Stimulated activated memory B cell treated with anti-CD40 and anti-IgM and Interleukin-4, amounts not matched to agents 10 μg/mL and 1 μg/mL and 100 μg/mL, for 72 hours (primary cell): ENCODE results near the gene CAB39.
A peak's percentile ranks its signal among the peaks of the same experiment; 100 is the strongest.

Experiments
- ATAC-seq: fragments of 150-1000 bp; cut with Tn5 transposase; 2 replicates; pipeline ENCODE4 v1.10.0; 2021
- H3K27ac Mint-ChIP-seq: one replicate; pipeline ENCODE4 v1.8.0; 2022; ENCODE audit warnings: mild to moderate bottlenecking, mixed read lengths
- H3K27me3 Mint-ChIP-seq: one replicate; pipeline ENCODE4 v1.8.0; 2022; ENCODE audit warnings: mixed read lengths
- H3K36me3 Mint-ChIP-seq: one replicate; pipeline ENCODE4 v1.8.0; 2022; ENCODE audit warnings: mixed read lengths
- H3K4me1 Mint-ChIP-seq: one replicate; pipeline ENCODE4 v1.8.0; 2022; ENCODE audit warnings: mixed read lengths
- H3K4me3 Mint-ChIP-seq: one replicate; pipeline ENCODE4 v1.8.0; 2022; ENCODE audit warnings: mild to moderate bottlenecking, moderate library complexity, mixed read lengths
- H3K9me3 Mint-ChIP-seq: one replicate; pipeline ENCODE4 v1.8.0; 2022; ENCODE audit warnings: mixed read lengths

Gene CAB39

DNA sequence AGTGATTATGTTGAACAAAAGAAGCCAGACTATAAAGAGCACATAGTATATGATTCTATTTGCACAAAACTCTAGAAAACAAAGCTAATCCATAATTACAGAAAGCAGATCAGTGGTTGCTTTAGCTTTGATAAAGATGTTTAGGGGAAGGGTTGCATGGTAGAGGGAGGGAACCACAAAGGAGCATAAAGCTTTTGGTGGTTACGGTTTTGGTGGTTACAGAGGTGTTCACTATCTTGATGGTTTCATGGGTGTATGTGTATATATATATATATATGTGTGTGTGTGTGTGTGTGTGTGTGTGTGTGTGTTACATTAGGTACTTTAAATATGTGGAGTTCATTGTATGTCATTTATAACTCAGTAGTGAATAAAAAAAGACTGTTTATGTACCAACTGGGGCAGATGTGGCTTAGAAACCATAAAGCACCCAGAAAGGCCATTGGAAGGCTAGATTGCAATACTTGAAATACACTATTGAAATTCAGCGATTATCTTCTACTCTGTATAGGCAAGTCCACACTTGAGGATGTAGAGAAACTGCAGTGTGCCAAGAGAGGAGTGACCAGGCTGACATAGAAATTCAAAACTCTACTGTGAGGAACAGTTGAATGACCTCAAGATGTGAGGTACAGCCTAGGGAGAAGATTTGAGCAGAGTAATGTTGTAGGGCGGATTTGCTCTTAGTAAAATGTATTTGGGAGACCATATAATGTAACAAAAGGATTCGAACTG is 60.6 kb downstream of the CAB39 start:
- ATAC-seq = no peak
- H3K9me3 Mint-ChIP-seq = no peaks in the 10 kb centered on the region
- no peak overlapping the region for H3K27ac Mint-ChIP-seq
- no peaks in the 10 kb centered on the region for H3K27me3 Mint-ChIP-seq
- H3K4me1 Mint-ChIP-seq = peaks cover 42% of the 10 kb centered on the region
- H3K36me3 Mint-ChIP-seq = peaks cover 53% of the 10 kb centered on the region
- no peak overlapping the region for H3K4me3 Mint-ChIP-seq

DNA sequence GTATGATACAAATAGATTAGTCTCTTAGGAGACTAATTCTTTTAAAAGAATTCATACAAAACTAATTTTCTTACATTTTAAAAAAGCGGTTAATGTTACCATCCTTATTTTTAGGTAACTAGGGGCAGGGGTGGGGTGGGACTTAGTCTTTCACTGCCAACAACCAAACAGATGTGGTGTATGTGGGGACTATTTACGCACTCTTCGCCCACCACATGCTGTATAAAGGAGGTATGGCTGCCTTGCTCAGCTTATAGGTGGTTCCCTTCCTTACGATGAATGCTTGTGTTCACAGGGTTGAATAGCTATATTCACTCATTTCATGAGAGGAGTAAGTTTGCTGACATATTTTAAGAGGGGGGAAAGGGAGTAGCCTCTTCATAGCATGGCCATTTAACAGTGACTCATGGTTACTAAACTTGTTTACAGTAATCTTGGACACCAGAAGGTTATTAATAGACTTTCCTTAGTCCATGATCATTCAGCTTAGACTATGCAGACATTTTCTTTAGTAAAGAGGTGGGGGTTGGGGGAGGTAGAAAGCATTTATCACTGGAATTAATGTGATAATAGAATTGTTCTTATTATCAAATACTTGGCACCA is 61.8 kb downstream of the CAB39 start:
- no peak overlapping the region for H3K27ac Mint-ChIP-seq
- ATAC-seq = no peak
- no peaks in the 10 kb centered on the region for H3K27me3 Mint-ChIP-seq
- no peak overlapping the region for H3K4me3 Mint-ChIP-seq
- peaks cover 38% of the 10 kb centered on the region for H3K4me1 Mint-ChIP-seq
- H3K36me3 Mint-ChIP-seq = peaks cover 46% of the 10 kb centered on the region
- no peaks in the 10 kb centered on the region for H3K9me3 Mint-ChIP-seq

DNA sequence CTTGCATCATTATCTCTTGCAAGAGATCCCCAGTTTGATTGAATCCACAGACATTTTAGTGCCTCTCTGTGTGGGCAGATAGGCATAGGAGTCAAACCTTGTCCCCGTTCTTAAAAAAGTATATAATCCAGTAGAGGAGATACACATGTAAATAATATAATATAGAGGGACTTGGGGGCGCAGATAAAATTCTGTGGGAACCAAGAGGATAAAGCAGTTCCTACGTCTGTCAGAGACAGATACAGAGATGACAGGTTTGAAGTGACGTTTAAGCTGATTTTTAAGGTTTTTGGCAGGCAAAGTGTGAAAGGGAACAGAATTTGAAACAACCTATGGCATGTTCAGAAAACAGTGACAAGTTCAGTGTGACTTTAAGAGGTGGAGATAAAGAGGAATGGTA is 63.1 kb downstream of the CAB39 start:
- H3K27ac Mint-ChIP-seq = no peak overlapping the region
- ATAC-seq = no peak
- H3K9me3 Mint-ChIP-seq = no peaks in the 10 kb centered on the region
- peaks cover 41% of the 10 kb centered on the region for H3K4me1 Mint-ChIP-seq
- H3K36me3 Mint-ChIP-seq = peaks cover 49% of the 10 kb centered on the region
- H3K27me3 Mint-ChIP-seq = no peaks in the 10 kb centered on the region
- H3K4me3 Mint-ChIP-seq = no peak overlapping the region

DNA sequence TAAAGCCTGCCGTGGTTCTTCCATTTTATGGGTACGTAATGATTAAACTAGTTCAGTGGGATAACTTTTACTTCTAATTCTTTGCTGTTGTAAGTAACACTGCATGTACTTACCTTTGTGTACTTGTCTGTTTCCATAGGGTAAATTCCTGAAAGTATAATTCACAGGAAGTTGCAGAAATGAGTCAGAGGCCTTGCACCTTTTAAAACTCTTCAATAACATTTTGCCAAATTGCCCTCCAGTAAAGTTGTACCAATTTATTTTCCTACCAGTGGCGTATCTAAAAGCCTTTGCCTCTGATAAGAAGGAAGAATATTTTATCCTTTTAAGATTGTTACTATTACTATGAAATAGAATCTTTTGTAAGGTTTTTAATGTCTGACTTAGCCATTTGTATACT is 65.1 kb downstream of the CAB39 start:
- Mint-ChIP-seq H3K27ac (no peak overlapping the region), H3K9me3 (no peaks in the 10 kb centered on the region), H3K36me3 (peaks cover 39% of the 10 kb centered on the region), H3K4me3 (no peak overlapping the region), H3K4me1 (peaks cover 41% of the 10 kb centered on the region), H3K27me3 (no peaks in the 10 kb centered on the region)
- ATAC-seq = no peak

DNA sequence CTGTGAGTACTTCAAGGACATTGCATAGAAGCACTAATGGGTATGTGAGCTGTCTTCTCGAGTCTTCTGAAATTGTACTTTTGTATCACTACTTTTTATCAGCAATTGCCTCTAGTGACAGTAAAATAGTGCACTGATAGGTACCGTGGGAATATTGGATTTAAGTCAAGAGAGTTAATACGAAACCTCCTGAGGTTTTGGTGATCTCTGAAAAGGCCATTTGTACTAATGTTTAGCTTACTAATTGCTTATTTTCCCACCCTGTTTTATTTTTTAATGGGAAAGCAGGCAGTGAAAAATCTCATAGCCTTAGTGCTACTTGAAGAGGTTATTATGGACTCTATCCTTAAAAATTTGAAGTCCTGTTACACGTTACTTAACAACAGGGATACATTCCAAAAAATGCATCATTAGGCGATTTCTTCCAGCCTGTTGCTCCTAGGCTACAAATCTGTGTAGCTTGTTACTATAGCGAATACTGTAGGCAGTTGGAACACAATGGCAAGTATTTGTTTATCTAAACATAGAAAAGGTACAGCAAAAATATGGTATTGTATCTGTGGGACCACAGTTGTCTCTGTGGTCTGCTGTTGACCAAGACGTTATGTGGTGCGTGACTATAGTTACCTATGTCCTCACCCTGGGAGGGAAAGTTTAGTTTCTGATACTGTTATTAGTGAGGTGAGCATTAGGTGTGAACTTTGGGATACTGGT is 65.9 kb downstream of the CAB39 start:
- ATAC-seq = no peak
- peaks cover 34% of the 10 kb centered on the region for H3K4me1 Mint-ChIP-seq
- H3K27me3 Mint-ChIP-seq = no peaks in the 10 kb centered on the region
- peaks cover 31% of the 10 kb centered on the region for H3K36me3 Mint-ChIP-seq
- H3K9me3 Mint-ChIP-seq = no peaks in the 10 kb centered on the region
- H3K27ac Mint-ChIP-seq = peak overlapping the region; percentile 6
- no peak overlapping the region for H3K4me3 Mint-ChIP-seq

DNA sequence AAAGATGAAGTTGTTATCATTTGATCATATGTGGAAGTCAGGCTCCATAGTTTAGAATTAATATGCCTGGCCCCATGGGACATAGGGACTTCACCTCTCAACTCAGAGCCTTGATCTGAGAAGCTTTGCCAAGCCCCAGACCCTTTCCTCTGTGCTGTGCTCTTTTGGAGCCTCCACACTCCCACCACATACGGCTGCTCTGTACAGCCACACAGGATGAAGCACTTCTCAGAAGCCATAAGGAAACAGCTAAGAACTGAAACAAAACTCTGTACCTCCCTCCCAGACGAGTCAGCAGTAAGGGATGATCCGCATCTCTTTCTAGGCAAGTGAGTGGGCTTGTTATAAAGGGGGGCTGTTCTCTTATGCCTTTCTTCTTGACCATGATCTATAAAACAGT is 66.5 kb downstream of the CAB39 start:
- Mint-ChIP-seq H3K4me3 (no peak overlapping the region), H3K36me3 (peaks cover 34% of the 10 kb centered on the region), H3K27ac (peak overlapping the region; percentile 6), H3K27me3 (no peaks in the 10 kb centered on the region), H3K4me1 (peaks cover 40% of the 10 kb centered on the region), H3K9me3 (peaks cover 3% of the 10 kb centered on the region)
- ATAC-seq = no peak

DNA sequence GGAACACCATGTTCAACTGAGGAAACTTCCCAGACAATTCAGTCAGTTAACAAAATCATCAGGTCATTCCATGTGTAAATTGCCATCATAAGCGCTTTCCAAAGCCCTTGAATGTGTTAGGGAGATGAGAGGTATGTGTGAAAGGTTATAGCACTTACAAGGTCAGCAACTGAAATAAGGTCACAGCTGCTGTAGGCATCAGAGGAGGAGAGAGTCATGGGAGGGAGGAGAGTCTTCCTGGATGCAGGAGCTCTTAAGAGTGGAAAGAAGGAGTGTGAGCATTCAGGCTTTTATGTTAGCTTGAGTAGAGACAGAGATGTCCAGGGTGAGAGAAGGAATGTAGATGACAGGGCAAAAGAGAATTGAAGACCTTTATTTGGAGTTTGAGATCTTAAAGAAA is 67.0 kb downstream of the CAB39 start:
- Mint-ChIP-seq H3K4me3 (no peak overlapping the region), H3K36me3 (peaks cover 39% of the 10 kb centered on the region), H3K27ac (peak overlapping the region; percentile 6), H3K27me3 (no peaks in the 10 kb centered on the region), H3K9me3 (peaks cover 7% of the 10 kb centered on the region), H3K4me1 (peaks cover 44% of the 10 kb centered on the region)
- no peak for ATAC-seq

DNA sequence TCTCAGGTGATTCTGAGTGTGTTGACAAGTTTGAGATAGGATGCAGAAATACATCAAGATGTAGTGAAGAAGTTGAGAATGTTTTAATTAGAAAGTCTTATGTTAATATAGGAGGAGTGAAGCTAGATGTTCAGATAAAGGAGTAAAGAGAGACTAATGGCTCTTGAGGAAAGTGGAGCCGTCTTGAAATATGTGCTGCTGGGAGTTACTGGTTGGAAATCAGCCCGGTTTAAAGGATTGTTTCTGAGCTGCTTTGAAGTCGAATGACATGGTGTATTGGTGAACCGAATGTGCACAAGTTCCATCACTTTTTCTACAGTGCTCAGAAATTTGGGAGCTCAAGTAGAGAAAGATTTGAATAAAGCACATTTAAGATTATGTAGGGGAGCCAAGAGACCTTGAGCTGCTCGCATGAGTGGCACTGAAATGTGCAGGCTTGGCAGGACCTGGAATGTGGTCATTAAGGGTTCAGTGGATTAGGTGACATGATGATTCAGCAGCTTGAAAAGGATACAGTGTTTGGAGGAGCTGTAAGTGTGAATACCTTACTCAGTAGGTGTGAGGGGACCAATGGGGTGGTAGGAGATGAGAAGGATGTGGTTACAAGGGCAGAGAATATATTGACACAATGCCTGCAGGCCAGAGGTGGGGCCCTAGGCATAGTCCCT is 68.6 kb downstream of the CAB39 start:
- H3K4me1 Mint-ChIP-seq = peaks cover 53% of the 10 kb centered on the region
- no peak for ATAC-seq
- H3K9me3 Mint-ChIP-seq = peaks cover 12% of the 10 kb centered on the region
- peaks cover 50% of the 10 kb centered on the region for H3K36me3 Mint-ChIP-seq
- H3K27me3 Mint-ChIP-seq = no peaks in the 10 kb centered on the region
- H3K27ac Mint-ChIP-seq = peak overlapping the region; percentile 2
- H3K4me3 Mint-ChIP-seq = no peak overlapping the region

DNA sequence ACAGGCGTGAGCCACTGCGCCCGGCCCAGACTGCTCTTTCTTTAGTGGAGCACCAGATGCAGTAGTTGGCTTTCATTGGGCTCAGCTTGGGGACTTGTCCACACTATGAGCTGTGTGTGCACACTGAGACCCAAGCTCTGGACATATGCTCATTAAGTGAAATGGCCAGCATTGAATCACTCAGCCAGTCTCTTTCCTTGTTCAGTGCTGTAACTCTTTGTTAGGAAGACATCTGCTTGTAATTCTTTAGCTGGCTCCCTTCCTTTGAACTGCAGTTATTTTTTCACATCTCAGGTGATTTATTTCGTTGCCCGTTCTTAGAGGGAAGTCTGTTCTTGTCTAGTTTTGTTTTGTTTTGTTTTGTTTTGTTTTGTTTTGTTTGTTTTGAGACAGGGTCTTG is 70.5 kb downstream of the CAB39 start:
- Mint-ChIP-seq H3K27me3 (no peaks in the 10 kb centered on the region), H3K4me3 (no peak overlapping the region), H3K9me3 (peaks cover 21% of the 10 kb centered on the region), H3K4me1 (peaks cover 46% of the 10 kb centered on the region), H3K36me3 (peaks cover 62% of the 10 kb centered on the region), H3K27ac (no peak overlapping the region)
- no peak for ATAC-seq

DNA sequence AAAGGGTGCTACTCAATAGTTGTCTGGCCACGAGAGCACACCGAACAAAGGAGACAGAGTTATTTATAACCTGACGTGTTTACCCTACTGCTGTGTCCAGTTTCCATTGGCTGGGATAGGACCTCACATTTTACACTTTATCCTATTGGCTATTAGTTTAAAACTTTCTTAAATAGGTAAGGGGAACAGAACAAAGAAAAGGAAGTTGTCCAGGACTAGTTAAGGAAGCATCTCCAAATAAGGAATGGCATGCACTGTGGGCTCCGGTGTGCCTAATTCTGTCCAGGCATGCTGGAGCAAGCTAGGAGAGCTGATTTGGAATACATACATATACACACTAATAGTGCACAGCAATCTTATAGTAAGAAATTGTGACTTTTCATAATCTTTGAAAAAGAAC is 72.2 kb downstream of the CAB39 start:
- peaks cover 31% of the 10 kb centered on the region for H3K9me3 Mint-ChIP-seq
- H3K36me3 Mint-ChIP-seq = peaks cover 69% of the 10 kb centered on the region
- H3K27me3 Mint-ChIP-seq = no peaks in the 10 kb centered on the region
- H3K4me3 Mint-ChIP-seq = no peak overlapping the region
- no peak for ATAC-seq
- H3K27ac Mint-ChIP-seq = no peak overlapping the region
- peaks cover 45% of the 10 kb centered on the region for H3K4me1 Mint-ChIP-seq

DNA sequence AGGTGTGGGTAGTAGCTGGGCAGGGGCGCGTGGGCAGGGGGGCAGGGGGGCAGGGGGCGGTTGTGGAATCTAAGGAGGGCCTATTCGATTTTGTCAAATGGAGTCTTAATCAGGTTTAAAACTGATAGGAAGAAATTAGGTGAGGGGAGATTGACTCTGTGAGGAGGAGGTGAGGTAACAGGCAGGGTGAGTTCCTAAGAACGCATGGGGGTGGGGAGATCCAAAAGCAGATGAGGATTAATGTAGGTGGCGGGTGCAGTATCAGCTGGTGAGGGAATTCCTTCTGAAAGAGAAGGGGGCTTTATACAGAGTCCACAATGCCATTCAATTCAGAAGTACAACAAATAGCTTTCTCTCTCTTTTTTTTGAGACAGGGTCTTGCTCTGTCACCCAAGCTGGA is 72.7 kb downstream of the CAB39 start:
- Mint-ChIP-seq H3K27me3 (no peaks in the 10 kb centered on the region), H3K27ac (no peak overlapping the region), H3K36me3 (peaks cover 73% of the 10 kb centered on the region), H3K9me3 (peaks cover 33% of the 10 kb centered on the region), H3K4me3 (no peak overlapping the region), H3K4me1 (peaks cover 49% of the 10 kb centered on the region)
- ATAC-seq = no peak

DNA sequence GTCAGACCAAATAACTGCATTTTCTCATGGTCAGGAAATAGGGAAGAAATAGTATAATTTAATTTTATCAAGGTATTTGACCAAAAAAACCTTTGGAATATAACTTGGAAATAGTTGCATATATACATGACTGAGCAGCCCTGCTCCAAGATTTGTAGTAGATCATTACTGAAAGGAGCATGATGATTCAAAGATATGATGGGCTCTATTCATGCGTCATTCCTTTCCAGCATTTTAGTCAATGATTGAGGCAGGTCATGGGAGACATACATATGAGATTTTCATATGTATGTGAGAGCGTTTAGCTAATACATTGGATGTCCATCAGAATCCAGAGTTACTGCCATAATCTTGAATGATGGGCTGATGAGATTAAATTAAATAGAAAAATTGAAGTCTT is 74.5 kb downstream of the CAB39 start:
- no peaks in the 10 kb centered on the region for H3K27me3 Mint-ChIP-seq
- peaks cover 41% of the 10 kb centered on the region for H3K4me1 Mint-ChIP-seq
- H3K4me3 Mint-ChIP-seq = no peak overlapping the region
- no peak overlapping the region for H3K27ac Mint-ChIP-seq
- peaks cover 34% of the 10 kb centered on the region for H3K9me3 Mint-ChIP-seq
- peaks cover 79% of the 10 kb centered on the region for H3K36me3 Mint-ChIP-seq
- ATAC-seq = no peak

DNA sequence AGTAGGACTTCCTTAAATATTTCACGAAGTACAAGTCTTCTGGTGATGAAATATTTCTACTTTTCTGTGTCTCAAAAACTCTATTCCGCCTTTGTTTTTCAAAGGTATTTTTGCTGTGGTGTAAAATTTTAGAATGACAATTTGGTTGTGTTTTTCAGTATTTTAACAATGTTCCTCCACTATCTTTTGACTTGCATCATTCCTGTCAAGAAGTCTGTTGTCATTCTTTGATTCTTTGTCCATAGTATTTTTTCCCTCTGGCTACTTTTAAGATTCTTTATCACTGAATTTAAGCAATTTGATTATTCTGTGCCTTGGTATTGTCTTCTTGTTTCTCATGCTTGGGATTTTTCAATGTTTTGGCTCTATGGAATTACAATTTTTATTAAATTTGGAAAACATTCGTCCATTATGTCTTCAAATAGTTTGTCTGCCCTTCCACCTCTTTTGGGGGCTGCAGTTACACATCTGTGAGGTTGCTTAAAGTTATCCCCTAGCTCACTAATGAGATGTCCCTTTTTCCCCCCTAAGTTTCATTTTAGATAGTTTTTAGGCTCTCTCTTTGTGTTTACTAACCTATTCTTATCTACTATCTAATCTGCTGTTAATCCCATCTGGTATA is 76.0 kb downstream of the CAB39 start:
- Mint-ChIP-seq H3K27ac (no peak overlapping the region), H3K36me3 (peaks cover 88% of the 10 kb centered on the region), H3K4me3 (no peak overlapping the region), H3K4me1 (peaks cover 50% of the 10 kb centered on the region), H3K27me3 (no peaks in the 10 kb centered on the region), H3K9me3 (peaks cover 34% of the 10 kb centered on the region)
- ATAC-seq = no peak

DNA sequence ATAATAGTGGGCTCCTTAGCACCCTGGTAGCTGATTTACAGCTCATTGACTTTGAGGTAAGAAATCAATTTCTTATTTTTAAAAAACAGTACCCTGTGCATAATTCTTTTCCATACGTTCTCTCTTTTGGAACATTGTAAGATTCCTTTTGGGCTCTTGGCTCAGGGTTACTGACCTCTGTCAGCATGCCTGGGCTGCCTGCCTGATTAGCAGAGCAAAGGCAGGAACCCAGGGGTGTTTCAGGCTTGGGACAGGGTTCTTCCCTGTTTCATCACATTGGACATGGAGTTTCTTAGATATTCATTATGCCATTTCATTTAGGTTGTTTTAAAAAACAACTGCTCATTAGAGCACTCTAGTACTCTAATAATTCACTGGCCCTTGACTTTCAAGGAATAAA is 78.3 kb downstream of the CAB39 start:
- H3K4me1 Mint-ChIP-seq = peaks cover 44% of the 10 kb centered on the region
- no peaks in the 10 kb centered on the region for H3K27me3 Mint-ChIP-seq
- ATAC-seq = no peak
- peaks cover 79% of the 10 kb centered on the region for H3K36me3 Mint-ChIP-seq
- H3K27ac Mint-ChIP-seq = no peak overlapping the region
- H3K4me3 Mint-ChIP-seq = no peak overlapping the region
- peaks cover 22% of the 10 kb centered on the region for H3K9me3 Mint-ChIP-seq
